BJ (cell line): ENCODE results near the gene FBXW8. TPM values are rescaled to one million over a fixed set of nuclear protein-coding genes. Genes with fewer than 3 reads are reported as not detected.

Experiments
- CTCF ChIA-PET: fragments of 350-600 bp; formaldehyde crosslinking; extraction: SDS; loops from one replicate; lab custom pipeline; 2021; ENCODE audit warnings: antibody characterized with exemption, inconsistent platforms; lab: Yijun Ruan, JAX
- POLR2A ChIA-PET: fragments of 300-600 bp; sonication (Branson Sonifier 250); formaldehyde crosslinking; extraction: SDS; loops from one replicate; lab custom pipeline; 2021; ENCODE audit warnings: antibody characterized with exemption; lab: Charles Lee
- DNase-seq: peaks from one replicate; pipeline ENCODE4 v3.0.0-alpha.2; 2011; ENCODE audit warnings: low read depth
- H3K27me3 ChIP-seq: 2 replicates; pipeline ENCODE4 v1.6.0; 2011; ENCODE audit warnings: low read length; ENCODE audit not compliant: control insufficient read depth, insufficient read depth
- H3K36me3 ChIP-seq: 2 replicates; pipeline ENCODE4 v1.5.1; 2011; ENCODE audit warnings: low read length; ENCODE audit not compliant: control insufficient read depth, insufficient read depth
- H3K4me3 ChIP-seq: 2 replicates; pipeline ENCODE4 v1.5.1; 2011; ENCODE audit warnings: low read depth, mild to moderate bottlenecking, control low read depth, low read length
- polyA plus RNA-seq: library from polyadenylated mRNA; depleted of rRNA; stranded (reverse); fragments of >200 nt; gene quantifications from 2 replicates; pipeline ENCODE4 v1.2.3, GENCODE V29; 2011
- TF ChIP-seq, protein P1 (sequence below): IDR thresholded peaks from 2 replicates; pipeline ENCODE4 v1.5.1; 2011; ENCODE audit warnings: low read depth, mild to moderate bottlenecking, control low read depth, inconsistent platforms, low read length, moderate library complexity; ENCODE audit not compliant: insufficient read depth

FBXW8 gene
- polyA plus RNA-seq, 1 experiment, result 27.3 TPM

DNA sequence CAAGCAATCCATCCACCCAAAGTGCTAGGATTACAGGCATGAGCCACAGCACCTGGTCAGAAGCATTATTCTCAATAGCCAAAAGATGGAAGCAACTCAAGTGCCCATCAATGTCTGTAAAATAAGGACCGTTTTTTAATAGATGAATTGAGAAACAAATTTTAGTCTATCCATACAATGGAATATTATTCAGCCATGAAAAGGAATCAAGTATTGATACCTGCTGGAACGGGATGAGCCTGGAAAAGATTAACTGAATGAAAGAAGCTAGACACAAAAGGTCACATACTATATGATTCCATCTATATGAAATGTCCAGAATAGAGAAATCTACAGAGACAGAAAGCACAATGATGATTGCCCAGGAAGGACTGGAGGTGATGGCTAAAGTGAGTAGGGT lies 9.1 kb upstream of the FBXW8 start:
- H3K36me3 ChIP-seq, result no peaks in the 10 kb centered on the region
- ChIA-PET POLR2A (no interaction called here), CTCF (interaction anchor here (1.0 kb wide), 1 partner anchor 21 kb away, joined by 3 read pairs; no protein-coding TSS in a partner anchor)
- no peak overlapping the region for H3K4me3 ChIP-seq
- TF ChIP-seq, protein P1, sequence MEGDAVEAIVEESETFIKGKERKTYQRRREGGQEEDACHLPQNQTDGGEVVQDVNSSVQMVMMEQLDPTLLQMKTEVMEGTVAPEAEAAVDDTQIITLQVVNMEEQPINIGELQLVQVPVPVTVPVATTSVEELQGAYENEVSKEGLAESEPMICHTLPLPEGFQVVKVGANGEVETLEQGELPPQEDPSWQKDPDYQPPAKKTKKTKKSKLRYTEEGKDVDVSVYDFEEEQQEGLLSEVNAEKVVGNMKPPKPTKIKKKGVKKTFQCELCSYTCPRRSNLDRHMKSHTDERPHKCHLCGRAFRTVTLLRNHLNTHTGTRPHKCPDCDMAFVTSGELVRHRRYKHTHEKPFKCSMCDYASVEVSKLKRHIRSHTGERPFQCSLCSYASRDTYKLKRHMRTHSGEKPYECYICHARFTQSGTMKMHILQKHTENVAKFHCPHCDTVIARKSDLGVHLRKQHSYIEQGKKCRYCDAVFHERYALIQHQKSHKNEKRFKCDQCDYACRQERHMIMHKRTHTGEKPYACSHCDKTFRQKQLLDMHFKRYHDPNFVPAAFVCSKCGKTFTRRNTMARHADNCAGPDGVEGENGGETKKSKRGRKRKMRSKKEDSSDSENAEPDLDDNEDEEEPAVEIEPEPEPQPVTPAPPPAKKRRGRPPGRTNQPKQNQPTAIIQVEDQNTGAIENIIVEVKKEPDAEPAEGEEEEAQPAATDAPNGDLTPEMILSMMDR, result no peak
- H3K27me3 ChIP-seq, result peaks cover 5% of the 10 kb centered on the region
- no peak for DNase-seq

DNA sequence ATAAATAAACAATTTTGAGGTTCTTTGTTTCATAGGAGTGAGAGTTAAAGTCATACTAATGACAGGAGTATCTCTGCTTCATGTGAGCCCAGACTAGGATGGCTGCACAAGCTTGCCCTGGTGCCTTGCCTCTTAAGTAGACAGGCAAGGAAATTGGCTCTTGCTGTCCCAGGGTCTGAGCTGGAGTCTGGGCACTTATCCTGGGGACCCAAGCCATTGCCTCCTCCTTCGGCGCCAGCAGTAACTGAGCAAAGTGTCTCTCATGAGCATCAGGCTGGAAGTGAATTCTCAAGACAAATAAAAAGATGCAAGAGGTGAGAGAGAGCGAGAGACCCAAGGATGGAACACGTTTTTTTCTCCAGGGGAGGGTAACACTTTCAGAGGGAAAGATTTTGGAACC lies 6.9 kb upstream of the FBXW8 start:
- ChIA-PET POLR2A (no interaction called here), CTCF (interaction anchor here (0.6 kb wide), 1 partner anchor 1918 kb away, joined by 3 read pairs; no protein-coding TSS in a partner anchor)
- Histone ChIP-seq H3K4me3 (no peak overlapping the region), H3K36me3 (no peaks in the 10 kb centered on the region), H3K27me3 (peaks cover 6% of the 10 kb centered on the region; the same call in 1 of the 2 replicates)
- TF ChIP-seq, protein P1, result no peak
- DNase-seq, result no peak

DNA sequence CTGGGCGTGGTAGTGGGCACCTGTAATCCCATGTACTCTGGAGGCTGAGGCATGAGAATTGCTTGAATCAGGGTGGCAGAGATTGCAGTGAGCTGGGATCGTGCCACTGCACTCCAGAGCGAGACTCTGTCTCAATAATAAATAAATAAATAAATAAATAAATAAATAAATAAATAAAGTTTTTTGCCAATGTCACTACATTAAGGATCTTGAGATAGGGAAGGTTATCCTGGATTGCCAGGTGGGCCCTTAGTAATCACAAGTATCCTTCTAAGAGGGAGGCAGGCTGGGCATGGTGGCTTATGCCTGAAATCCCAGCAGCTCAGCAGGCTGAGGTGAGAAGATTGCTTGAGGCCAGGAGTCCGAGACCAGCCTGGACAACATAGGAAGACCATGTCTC lies 4.5 kb upstream of the FBXW8 start:
- Histone ChIP-seq H3K27me3 (peaks cover 6% of the 10 kb centered on the region; the same call in 1 of the 2 replicates), H3K36me3 (no peaks in the 10 kb centered on the region), H3K4me3 (no peak overlapping the region)
- DNase-seq, result no peak
- ChIA-PET CTCF (interaction anchor here (0.6 to 1.8 kb wide), 2 partner anchors 9 to 308 kb away, joined by 3 to 6 read pairs; no protein-coding TSS in a partner anchor), POLR2A (no interaction called here)
- TF ChIP-seq, protein P1, result no peak

DNA sequence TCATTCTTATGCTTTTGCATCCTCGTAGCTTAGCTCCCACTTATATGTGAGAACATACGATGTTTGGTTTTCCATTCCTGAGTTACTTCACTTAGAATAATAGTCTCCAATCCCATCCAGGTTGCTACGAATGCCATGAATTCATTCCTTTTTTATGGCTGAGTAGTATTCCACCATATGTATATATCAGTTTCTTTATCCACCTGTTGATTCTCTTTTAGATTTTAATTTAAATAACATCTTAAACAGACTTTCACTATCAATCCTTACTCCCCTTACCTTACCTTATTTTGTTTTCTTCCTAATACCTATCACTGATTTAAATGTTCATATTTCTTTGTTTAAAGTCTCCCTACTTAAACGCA lies 488 bp upstream of the FBXW8 start:
- TF ChIP-seq, protein P1, result no peak
- Histone ChIP-seq H3K27me3 (peaks cover 6% of the 10 kb centered on the region; the same call in 1 of the 2 replicates), H3K4me3 (peak overlapping the region; percentile 60), H3K36me3 (no peaks in the 10 kb centered on the region)
- ChIA-PET CTCF (no interaction called here), POLR2A (no interaction called here)
- no peak for DNase-seq

DNA sequence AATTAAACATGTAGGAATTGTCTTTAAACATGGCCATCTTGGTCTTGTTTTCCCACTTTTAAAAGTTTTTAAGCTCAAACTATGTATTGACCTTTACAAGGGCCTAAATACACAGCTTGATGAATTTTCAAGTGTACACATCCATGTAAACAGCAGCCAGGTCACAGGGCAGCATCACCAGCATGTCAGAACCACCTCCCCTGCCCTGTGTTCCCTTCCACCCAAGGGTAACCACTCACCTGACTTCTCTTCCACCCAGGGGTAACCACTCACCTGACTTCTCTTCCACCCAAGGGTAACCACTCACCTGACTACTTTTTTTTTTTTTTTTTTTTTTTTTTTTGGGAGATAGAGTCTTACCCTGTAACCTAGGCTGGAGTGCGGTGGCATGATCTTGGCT lies 4.6 kb downstream of the FBXW8 start:
- CTCF ChIA-PET, result no interaction called here
- POLR2A ChIA-PET, result no interaction called here
- no peaks in the 10 kb centered on the region for H3K36me3 ChIP-seq
- TF ChIP-seq, protein P1, result no peak
- no peaks in the 10 kb centered on the region for H3K27me3 ChIP-seq
- DNase-seq, result no peak
- H3K4me3 ChIP-seq, result no peak overlapping the region
